ENCODE results near the gene WWTR1. TPM values are rescaled to one million over a fixed set of nuclear protein-coding genes. Genes with fewer than 3 reads are reported as not detected.

The WWTR1 gene
- total RNA-seq, 6 experiments from 2014 or later = 10.6 to 19.7 (median 15.3) TPM

GRCh38 chr3:149613988-149614387 lies 43.8 kb downstream of the WWTR1 start:
- DNase-seq (no peak), ATAC-seq (no peak)
- intact Hi-C loops (cut with DNase I) = no loop called here
- Histone ChIP-seq H3K4me1 (peaks cover 0 to 15% (median 7%) of the 10 kb centered on the region in 4 donors), H3K36me3 (no peaks in the 10 kb centered on the region), H3K27me3 (no peaks in the 10 kb centered on the region), H3K27ac (no peak overlapping the region), H3K9me3 (no peaks in the 10 kb centered on the region), H3K4me3 (no peak overlapping the region)
- WGBS (ENCODE audit: insufficient coverage, low coverage, low lambda C conversion rate, missing lambda C conversion rate) = 95% methylated on average over 2 of the region's 2 CpGs
- TF ChIP-seq POLR2A (IDR thresholded peaks at IDR 0.05) (no peak), CTCF (IDR thresholded peaks at IDR 0.05) (no peak)

GRCh38 chr3:149612456-149612855 lies 45.4 kb downstream of the WWTR1 start:
- Histone ChIP-seq H3K9me3 (no peaks in the 10 kb centered on the region), H3K27ac (no peak overlapping the region), H3K27me3 (no peaks in the 10 kb centered on the region), H3K4me3 (no peak overlapping the region), H3K4me1 (peaks cover 0 to 26% (median 9%) of the 10 kb centered on the region in 4 donors), H3K36me3 (no peaks in the 10 kb centered on the region)
- intact Hi-C loops (cut with DNase I) = no loop called here
- ATAC-seq = no peak
- no peak for DNase-seq
- TF ChIP-seq CTCF (IDR thresholded peaks at IDR 0.05) (no peak), POLR2A (IDR thresholded peaks at IDR 0.05) (no peak)
- 77% methylated on average over 4 of the region's 4 CpGs for WGBS (ENCODE audit: insufficient coverage, low coverage, low lambda C conversion rate, missing lambda C conversion rate)

- Histone ChIP-seq H3K27ac (peak overlapping the region in 1 of 3 donors; percentile 71), H3K36me3 (no peaks in the 10 kb centered on the region), H3K4me1 (peaks cover 0 to 27% (median 13%) of the 10 kb centered on the region in 4 donors), H3K9me3 (no peaks in the 10 kb centered on the region), H3K27me3 (no peaks in the 10 kb centered on the region), H3K4me3 (no peak overlapping the region)
- intact Hi-C loops (cut with DNase I) = no loop called here
- DNase-seq (no peak), ATAC-seq (no peak)
- whole genome bisulfite sequencing (ENCODE audit: insufficient coverage, low coverage, low lambda C conversion rate, missing lambda C conversion rate) = 95% methylated on average over 2 of the region's 2 CpGs
- TF ChIP-seq POLR2A (IDR thresholded peaks at IDR 0.05) (no peak), CTCF (IDR thresholded peaks at IDR 0.05) (no peak)
Measured at GRCh38 chr3:149611149-149611548, 46.7 kb downstream of the WWTR1 start.

GRCh38 chr3:149610351-149611105 lies 47.3 kb downstream of the WWTR1 start:
- Histone ChIP-seq H3K27ac (peak overlapping the region; percentile 53 to 71 (median 67)), H3K27me3 (no peaks in the 10 kb centered on the region), H3K4me1 (peaks cover 0 to 27% (median 13%) of the 10 kb centered on the region in 4 donors), H3K9me3 (no peaks in the 10 kb centered on the region), H3K36me3 (no peaks in the 10 kb centered on the region), H3K4me3 (no peak overlapping the region)
- DNase-seq (no peak), ATAC-seq (peak; percentile 7 to 42 (median 28))
- TF ChIP-seq POLR2A (IDR thresholded peaks at IDR 0.05) (no peak), CTCF (IDR thresholded peaks at IDR 0.05) (no peak)
- WGBS (ENCODE audit: insufficient coverage, low coverage, low lambda C conversion rate, missing lambda C conversion rate) = 53% methylated on average over 6 of the region's 6 CpGs
- intact Hi-C loops (cut with DNase I) = no loop called here

All from right lobe of liver (tissue), 6 donors.